ENCODE data around the gene NPR1. TPM values are rescaled to one million over a fixed set of nuclear protein-coding genes. Genes with fewer than 3 reads are reported as not detected.
A peak's percentile ranks its signal among the peaks of the same experiment; 100 is the strongest.
"Not testable (repeated sequence)": the region's sequence is repeated elsewhere in the genome, so short reads cannot be mapped to it uniquely, and the experiment has no call there.

NPR1 gene
- total RNA-seq, 1 donor from 2014 or later = 34.1 TPM

GRCh38 chr1:153648000-153648643, 30.4 kb upstream of the NPR1 start:
- intact Hi-C loops (cut with DNase I) = no loop called here
- ATAC-seq (no peak), DNase-seq (ENCODE audit: low spot score) (no peak)

- intact Hi-C loops (cut with DNase I) = no loop called here
- DNase-seq (ENCODE audit: low spot score) (no peak), ATAC-seq (no peak)
Observed at GRCh38 chr1:153649137-153649862, 29.2 kb upstream of the NPR1 start.

- intact Hi-C loops (cut with DNase I) = no loop called here
- no peak for ATAC-seq
- DNase-seq (ENCODE audit: low spot score) = no peak
Observed at GRCh38 chr1:153649863-153650235, 28.6 kb upstream of the NPR1 start.

GRCh38 chr1:153651771-153652170, 26.7 kb upstream of the NPR1 start:
- intact Hi-C loops (cut with DNase I) = no loop called here
- ATAC-seq (no peak), DNase-seq (ENCODE audit: low spot score) (no peak)

GRCh38 chr1:153652805-153653500, 25.5 kb upstream of the NPR1 start:
- no peak for DNase-seq (ENCODE audit: low spot score)
- ATAC-seq = no peak

GRCh38 chr1:153655333-153655732, 23.2 kb upstream of the NPR1 start:
- intact Hi-C loops (cut with DNase I) = no loop called here
- DNase-seq (ENCODE audit: low spot score) = no peak
- no peak for ATAC-seq

More at GRCh38 chr1:153652805-153653500, 25.5 kb upstream of the NPR1 start:
- intact Hi-C loops (cut with DNase I) = no loop called here

GRCh38 chr1:153658400-153659174, 19.9 kb upstream of the NPR1 start, which contains the start of gene SNAPIN:
Gene SNAPIN (plus strand): TSS chr1:153658703. CDS start chr1:153658744, 41 bp downstream.
- intact Hi-C loops (cut with DNase I) = no loop called here
- ATAC-seq (peak; percentile 98), DNase-seq (ENCODE audit: low spot score) (peak; percentile 95)

- DNase-seq (ENCODE audit: low spot score) (no peak), ATAC-seq (no peak)
- intact Hi-C loops (cut with DNase I) = no loop called here
Observed at GRCh38 chr1:153659175-153659534, 19.3 kb upstream of the NPR1 start.

GRCh38 chr1:153659656-153660055, 18.8 kb upstream of the NPR1 start:
- ATAC-seq = no peak
- DNase-seq (ENCODE audit: low spot score) = no peak
- intact Hi-C loops (cut with DNase I) = no loop called here

GRCh38 chr1:153661111-153661708, 17.3 kb upstream of the NPR1 start:
- intact Hi-C loops (cut with DNase I) = no loop called here
- ATAC-seq = no peak
- no peak for DNase-seq (ENCODE audit: low spot score)

- ATAC-seq = no peak
- DNase-seq (ENCODE audit: low spot score) = no peak
- intact Hi-C loops (cut with DNase I) = no loop called here
Observed at GRCh38 chr1:153662269-153662668, 16.2 kb upstream of the NPR1 start.

- DNase-seq (ENCODE audit: low spot score) = peak; percentile 15
- intact Hi-C loops (cut with DNase I) = no loop called here
- no peak for ATAC-seq
Observed at GRCh38 chr1:153663211-153663610, 15.3 kb upstream of the NPR1 start.

GRCh38 chr1:153667439-153667838, 11.0 kb upstream of the NPR1 start:
- ATAC-seq (no peak), DNase-seq (ENCODE audit: low spot score) (no peak)
- intact Hi-C loops (cut with DNase I) = no loop called here

- intact Hi-C loops (cut with DNase I) = not testable (repeated sequence)
Observed at GRCh38 chr1:153668672-153669071, 9.8 kb upstream of the NPR1 start.

GRCh38 chr1:153669606-153670005, 8.9 kb upstream of the NPR1 start:
- intact Hi-C loops (cut with DNase I) = no loop called here
- ATAC-seq = no peak
- no peak for DNase-seq (ENCODE audit: low spot score)

More at GRCh38 chr1:153668672-153669071, 9.8 kb upstream of the NPR1 start:
- not testable (repeated sequence) for ATAC-seq; DNase-seq (ENCODE audit: low spot score)

- ATAC-seq (peak; percentile 31), DNase-seq (ENCODE audit: low spot score) (no peak)
- intact Hi-C loops (cut with DNase I) = no loop called here
Observed at GRCh38 chr1:153670257-153670858, 8.1 kb upstream of the NPR1 start.

GRCh38 chr1:153670859-153671627, 7.4 kb upstream of the NPR1 start, which contains the start of gene ILF2:
Gene ILF2 (minus strand): TSS chr1:153670993. CDS start chr1:153670922, 71 bp downstream.
- intact Hi-C loops (cut with DNase I) = no loop called here
- ATAC-seq = peak; percentile 98
- DNase-seq (ENCODE audit: low spot score) = peak; percentile 98

All from sciatic nerve (tissue), 2 donors.